Psoas muscle (tissue), 8 donors: ENCODE data around the gene CCDC170. TPM values are rescaled to one million over a fixed set of nuclear protein-coding genes. Genes with fewer than 3 reads are reported as not detected.

ENCODE experiments used
- ATAC-seq, 4 donors: fragments of 200-7000 bp; cut with Tn5 transposase; one replicate each; pipeline ENCODE4 v1.9.1; 2020; ENCODE audit warnings: moderate library complexity in 3 of 4, mild to moderate bottlenecking in 2 of 4
- DNase-seq, 2 donors: peaks; one replicate each; pipeline ENCODE4 v3.0.0-alpha.2; 2020
- H3K27ac ChIP-seq: fragments of 200-600 bp; one replicate; pipeline ENCODE4 v1.8.0; 2022
- H3K27me3 ChIP-seq, 3 donors: fragments of 200-600 bp in 1 of 3; one replicate each; pipeline versions ENCODE4 v1.6.1 to v1.8.0; 2013 to 2022; ENCODE audit warnings: low read length in 2 of 3, mild to moderate bottlenecking in 2 of 3, moderate library complexity in 1 of 3; ENCODE audit not compliant: insufficient read depth in 3 of 3
- H3K36me3 ChIP-seq, 2 donors: fragments of 200-600 bp in 1 of 2; one replicate each; pipeline versions ENCODE4 v1.6.1 to v1.8.0; 2013 to 2022; ENCODE audit warnings: low read depth in 1 of 2, mild to moderate bottlenecking in 1 of 2, moderate library complexity in 1 of 2; ENCODE audit not compliant: insufficient read depth in 1 of 2
- H3K4me1 ChIP-seq: fragments of 200-600 bp; one replicate; pipeline ENCODE4 v1.8.0; 2022
- H3K4me3 ChIP-seq: fragments of 200-600 bp; one replicate; pipeline ENCODE4 v1.8.0; 2022; ENCODE audit warnings: mild to moderate bottlenecking
- H3K9me3 ChIP-seq: fragments of 200-600 bp; one replicate; pipeline ENCODE4 v1.8.0; 2022
- WGBS, 3 donors: extraction: QIAGEN DNeasy Blood & Tissue Kit; methylation state at CpG; one replicate each; pipeline versions ENCODE4 v1.1.6 to v1.1.7; 2013; 5-methylcytosine and 5-hydroxymethylcytosine counted together
- intact Hi-C, 2 donors: fragments of 100-400 bp; cut with DNase I; formaldehyde crosslinking; loops; one replicate each; pipeline versions ENCODE4 v1.11.0 to v1.14.2; 2022
- polyA plus RNA-seq, 3 donors: library from polyadenylated mRNA; stranded (reverse); fragments of 200-250 nt; gene quantifications; one replicate each; pipeline ENCODE4 v1.2.3, GENCODE V29; 2013
- total RNA-seq, 4 donors: library from RNA; stranded (reverse); fragmentation: NEBNext Ultra II Directional in 2 of 4; extraction: Animal tissue kit (Norgen Biotek cat#: 25700) in 2 of 4; gene quantifications; one replicate each; pipeline versions ENCODE4 v1.2.1 to v1.2.4, GENCODE V29; 2021 to 2023
- TF ChIP-seq, protein P1 (sequence below): fragments of 200-600 bp; IDR thresholded peaks from one replicate; pipeline ENCODE4 v1.8.0; 2022; ENCODE audit warnings: antibody characterized with exemption
- donor health status: healthy with polysubstance abuse.
- donor health status: DM: no; HTN: no; CAD: no; lungs with moderate emphysema.
- donor health status: Bipolar disorder and iron deficiency.
- donor health status: healthy.
- donor health status: DM: yes; HTN: yes; CAD: no.
- donor health status: DM: no; HTN: no; CAD: no.
- donor health status: DM: no; HTN: no; CAD: no.
- donor health status: DM: yes; HTN: yes; CAD: no.

Gene CCDC170
- total and polyA plus RNA-seq, 7 donors: 0.03 to 0.25 (median 0.14) TPM

DNA sequence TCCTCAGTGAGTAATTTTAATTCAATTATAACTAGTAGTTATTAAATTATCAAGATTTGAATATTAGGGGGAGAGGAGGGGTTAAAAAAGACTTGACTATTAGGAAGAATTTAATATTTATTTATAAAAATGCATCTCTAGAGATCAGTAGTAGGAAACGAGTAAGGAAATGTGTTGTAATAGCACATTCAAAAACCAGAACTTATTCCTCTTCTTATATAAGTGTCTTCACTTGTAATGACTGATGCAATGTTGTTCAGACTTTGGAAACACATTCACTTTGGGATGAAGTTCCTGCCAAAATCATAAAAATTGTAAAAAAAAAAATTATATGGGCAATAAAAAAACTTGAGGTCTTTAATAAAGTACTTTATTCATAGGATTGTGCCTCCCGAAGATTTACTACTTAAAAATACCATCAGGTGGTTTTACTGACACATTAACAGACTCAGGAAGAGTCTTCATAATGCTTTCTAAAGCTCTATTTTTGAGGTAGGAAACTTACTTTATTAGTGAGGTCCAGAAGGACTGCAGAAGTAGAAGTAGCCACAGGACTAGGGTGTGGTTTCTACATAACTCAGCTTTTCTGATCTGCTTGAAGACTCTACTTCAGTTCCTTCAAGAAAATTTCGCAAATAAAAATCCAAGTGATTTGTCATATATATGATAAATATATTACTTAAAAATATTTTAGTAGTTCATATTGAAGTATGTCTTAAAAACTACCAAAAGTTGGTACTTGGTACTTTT, 59.8 kb downstream of the CCDC170 start:
- ATAC-seq: no peak
- no peaks in the 10 kb centered on the region for H3K27me3 ChIP-seq
- 58 to 74% (median 67%) methylated on average over 3 of the region's 3 CpGs for WGBS, 3 donors
- no peak overlapping the region for H3K27ac ChIP-seq
- intact Hi-C loops: no loop called here
- DNase-seq: no peak
- H3K9me3 ChIP-seq: peaks cover 4% of the 10 kb centered on the region
- TF ChIP-seq, protein P1, sequence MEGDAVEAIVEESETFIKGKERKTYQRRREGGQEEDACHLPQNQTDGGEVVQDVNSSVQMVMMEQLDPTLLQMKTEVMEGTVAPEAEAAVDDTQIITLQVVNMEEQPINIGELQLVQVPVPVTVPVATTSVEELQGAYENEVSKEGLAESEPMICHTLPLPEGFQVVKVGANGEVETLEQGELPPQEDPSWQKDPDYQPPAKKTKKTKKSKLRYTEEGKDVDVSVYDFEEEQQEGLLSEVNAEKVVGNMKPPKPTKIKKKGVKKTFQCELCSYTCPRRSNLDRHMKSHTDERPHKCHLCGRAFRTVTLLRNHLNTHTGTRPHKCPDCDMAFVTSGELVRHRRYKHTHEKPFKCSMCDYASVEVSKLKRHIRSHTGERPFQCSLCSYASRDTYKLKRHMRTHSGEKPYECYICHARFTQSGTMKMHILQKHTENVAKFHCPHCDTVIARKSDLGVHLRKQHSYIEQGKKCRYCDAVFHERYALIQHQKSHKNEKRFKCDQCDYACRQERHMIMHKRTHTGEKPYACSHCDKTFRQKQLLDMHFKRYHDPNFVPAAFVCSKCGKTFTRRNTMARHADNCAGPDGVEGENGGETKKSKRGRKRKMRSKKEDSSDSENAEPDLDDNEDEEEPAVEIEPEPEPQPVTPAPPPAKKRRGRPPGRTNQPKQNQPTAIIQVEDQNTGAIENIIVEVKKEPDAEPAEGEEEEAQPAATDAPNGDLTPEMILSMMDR: no peak
- no peaks in the 10 kb centered on the region for H3K4me1 ChIP-seq
- no peak overlapping the region for H3K4me3 ChIP-seq
- no peaks in the 10 kb centered on the region for H3K36me3 ChIP-seq

DNA sequence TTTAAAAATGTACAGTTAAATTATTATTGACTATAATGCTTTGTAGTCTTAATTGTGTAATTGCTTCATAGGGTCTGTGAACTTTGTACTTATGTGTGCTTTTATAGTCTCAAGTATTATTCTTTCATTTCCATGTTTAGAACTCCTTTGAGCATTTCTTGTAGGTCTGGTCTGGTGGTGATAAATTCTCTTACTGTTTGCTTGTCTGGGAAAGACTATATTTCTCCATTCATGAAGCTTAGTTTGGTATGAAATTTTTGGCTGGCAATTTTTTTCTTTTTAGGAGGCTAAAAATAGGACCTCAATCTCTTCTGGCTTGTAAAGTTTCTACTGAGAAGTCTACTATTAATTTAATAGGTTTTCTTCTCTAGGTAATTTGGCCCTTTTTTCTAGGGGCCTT, 67.4 kb downstream of the CCDC170 start:
- H3K4me1 ChIP-seq: no peaks in the 10 kb centered on the region
- TF ChIP-seq, protein P1: no peak
- no peaks in the 10 kb centered on the region for H3K27me3 ChIP-seq
- no peak overlapping the region for H3K27ac ChIP-seq
- H3K4me3 ChIP-seq: no peak overlapping the region
- intact Hi-C loops: no loop called here
- peaks cover 34% of the 10 kb centered on the region for H3K9me3 ChIP-seq
- ATAC-seq (no peak), DNase-seq (no peak)
- H3K36me3 ChIP-seq: no peaks in the 10 kb centered on the region

DNA sequence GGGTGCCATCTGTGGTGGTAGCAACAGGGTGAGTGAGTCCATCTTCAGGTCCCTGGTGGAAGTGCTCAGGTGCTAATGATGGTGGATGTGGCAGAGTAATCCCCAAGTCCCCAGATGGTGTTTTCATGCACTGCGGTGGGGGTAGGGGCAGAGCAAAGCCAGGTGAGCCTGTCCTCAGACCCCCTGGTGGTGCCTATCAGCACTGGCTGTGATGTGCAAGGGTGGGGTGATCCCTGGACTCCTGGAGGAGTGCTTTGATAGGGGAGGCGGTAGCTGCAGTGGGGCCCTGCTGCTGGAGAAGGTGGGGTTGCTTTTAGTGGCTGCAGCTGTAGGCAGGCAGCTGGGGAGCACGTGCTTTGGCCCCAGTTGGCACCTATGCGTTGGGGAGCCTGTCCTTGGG, 70.8 kb downstream of the CCDC170 start:
- 66 to 70% (median 69%) methylated on average over 4 of the region's 4 CpGs for WGBS, 3 donors
- ATAC-seq: no peak
- intact Hi-C loops: no loop called here
- Histone ChIP-seq H3K4me3 (no peak overlapping the region), H3K27me3 (no peaks in the 10 kb centered on the region), H3K36me3 (no peaks in the 10 kb centered on the region), H3K4me1 (no peaks in the 10 kb centered on the region), H3K9me3 (peaks cover 28% of the 10 kb centered on the region), H3K27ac (no peak overlapping the region)
- TF ChIP-seq, protein P1: no peak
- no peak for DNase-seq

DNA sequence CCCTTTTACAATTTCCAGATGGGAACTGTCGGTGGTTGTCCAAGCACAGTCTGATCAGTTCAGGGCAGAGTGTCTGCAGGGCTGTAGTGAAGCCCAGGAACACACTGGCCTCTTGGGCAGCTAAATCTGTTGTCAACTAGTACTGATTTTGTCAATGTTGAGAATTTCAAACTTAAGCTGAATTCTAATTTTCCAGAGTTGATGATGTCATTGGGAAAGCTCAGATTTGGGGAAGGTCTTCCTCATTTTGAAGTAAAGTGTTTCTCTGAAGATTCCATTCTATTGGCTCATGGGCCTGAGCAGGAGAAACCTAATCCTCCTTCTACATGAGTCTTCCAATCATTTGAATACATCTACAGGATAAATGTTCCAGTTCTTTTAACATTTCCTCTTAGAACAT, 72.1 kb downstream of the CCDC170 start:
- ATAC-seq: no peak
- no peaks in the 10 kb centered on the region for H3K27me3 ChIP-seq
- intact Hi-C loops: no loop called here
- TF ChIP-seq, protein P1: no peak
- WGBS, 3 donors: 34 to 58% (median 54%) methylated on average over 1 of the region's 1 CpG
- no peak overlapping the region for H3K4me3 ChIP-seq
- no peak for DNase-seq
- no peak overlapping the region for H3K27ac ChIP-seq
- no peaks in the 10 kb centered on the region for H3K4me1 ChIP-seq
- H3K36me3 ChIP-seq: no peaks in the 10 kb centered on the region
- H3K9me3 ChIP-seq: peaks cover 19% of the 10 kb centered on the region

DNA sequence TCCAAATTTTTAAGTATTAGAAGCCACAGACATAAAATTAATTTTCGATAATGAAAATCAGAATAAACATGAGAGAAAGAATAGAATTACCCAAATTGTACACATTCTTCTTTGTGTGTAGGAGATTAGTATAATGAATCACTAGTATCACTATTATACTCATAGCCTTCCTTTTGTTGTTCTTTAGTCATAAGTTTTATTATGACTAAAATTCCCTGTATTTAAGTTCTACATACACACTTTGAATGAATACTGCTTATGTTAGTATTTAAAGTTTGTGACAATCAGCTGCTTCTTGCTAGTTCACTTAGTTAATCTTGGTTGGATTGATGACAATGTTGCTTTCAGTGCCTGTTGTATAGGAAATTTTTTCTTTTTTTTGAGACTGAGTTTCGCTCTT, 72.7 kb downstream of the CCDC170 start:
- 46 to 50% (median 47%) methylated on average over 2 of the region's 2 CpGs for WGBS, 3 donors
- Histone ChIP-seq H3K36me3 (no peaks in the 10 kb centered on the region), H3K4me3 (no peak overlapping the region), H3K4me1 (no peaks in the 10 kb centered on the region), H3K9me3 (peaks cover 13% of the 10 kb centered on the region), H3K27me3 (no peaks in the 10 kb centered on the region), H3K27ac (no peak overlapping the region)
- TF ChIP-seq, protein P1: no peak
- ATAC-seq: no peak
- no peak for DNase-seq
- intact Hi-C loops: no loop called here
